HFFc6 (cell line): ENCODE measurements around the gene TTLL8. TPM values are rescaled to one million over a fixed set of nuclear protein-coding genes. Genes with fewer than 3 reads are reported as not detected.

ENCODE experiments used
- DNase-seq: peaks from one replicate; pipeline ENCODE4 v3.0.0-alpha.2; 2018
- H3K27ac Mint-ChIP-seq: 2 replicates; pipeline ENCODE4 v1.8.0; 2020; ENCODE audit warnings: mild to moderate bottlenecking, mixed read lengths
- H3K27me3 Mint-ChIP-seq: 2 replicates; pipeline ENCODE4 v1.8.0; 2021; ENCODE audit warnings: mild to moderate bottlenecking, moderate library complexity, mixed read lengths; ENCODE audit not compliant: insufficient read depth
- H3K36me3 Mint-ChIP-seq: 2 replicates; pipeline ENCODE4 v1.8.0; 2021; ENCODE audit warnings: low read depth, mixed read lengths
- H3K4me1 Mint-ChIP-seq: 2 replicates; pipeline ENCODE4 v1.8.0; 2020; ENCODE audit warnings: low read depth, mixed read lengths
- H3K4me3 Mint-ChIP-seq: 2 replicates; pipeline ENCODE4 v1.8.0; 2020; ENCODE audit warnings: mild to moderate bottlenecking, moderate library complexity, mixed read lengths
- H3K9me3 Mint-ChIP-seq: 2 replicates; pipeline ENCODE4 v1.8.0; 2020; ENCODE audit warnings: mild to moderate bottlenecking, mixed read lengths
- CTCF ChIP-seq: fragments of 200-600 bp; sonication (generic); IDR thresholded peaks from 2 replicates; pipeline ENCODE4 v1.5.0; 2021; ENCODE audit warnings: antibody characterized with exemption, mild to moderate bottlenecking
- total RNA-seq, 6 experiments: library from RNA; stranded (reverse); fragmentation: NEBNext Ultra II Directional; extraction: Animal tissue kit (Norgen Biotek cat#: 25700); gene quantifications; 2 replicates in 1 of 6; 3 replicates in 5 of 6; pipeline ENCODE4 v1.2.3, GENCODE V29; 2021

Gene TTLL8
- total RNA-seq, 6 experiments from 2014 or later = not detected

GRCh38 chr22:50051930-50052329 is 6.2 kb downstream of the TTLL8 start:
- peaks cover 26% of the 10 kb centered on the region for H3K27me3 Mint-ChIP-seq
- DNase-seq = no peak
- H3K4me3 Mint-ChIP-seq = no peak overlapping the region
- H3K27ac Mint-ChIP-seq = no peak overlapping the region
- peaks cover 6% of the 10 kb centered on the region for H3K36me3 Mint-ChIP-seq
- H3K4me1 Mint-ChIP-seq = no peaks in the 10 kb centered on the region
- peaks cover 20% of the 10 kb centered on the region for H3K9me3 Mint-ChIP-seq
- no peak for TF ChIP-seq CTCF

GRCh38 chr22:50049299-50050195 is 8.6 kb downstream of the TTLL8 start:
- H3K27ac Mint-ChIP-seq = no peak overlapping the region

GRCh38 chr22:50048836-50049235 is 9.3 kb downstream of the TTLL8 start:
- peaks cover 19% of the 10 kb centered on the region for H3K27me3 Mint-ChIP-seq
- no peak overlapping the region for H3K4me3 Mint-ChIP-seq
- H3K27ac Mint-ChIP-seq = no peak overlapping the region
- peaks cover 15% of the 10 kb centered on the region for H3K9me3 Mint-ChIP-seq
- peaks cover 3% of the 10 kb centered on the region for H3K36me3 Mint-ChIP-seq
- DNase-seq = no peak
- no peak for TF ChIP-seq CTCF
- H3K4me1 Mint-ChIP-seq = no peaks in the 10 kb centered on the region

More at GRCh38 chr22:50049299-50050195, 8.6 kb downstream of the TTLL8 start:
- TF ChIP-seq CTCF = no peak
- DNase-seq = no peak
- peaks cover 6% of the 10 kb centered on the region for H3K36me3 Mint-ChIP-seq
- no peaks in the 10 kb centered on the region for H3K4me1 Mint-ChIP-seq
- H3K9me3 Mint-ChIP-seq = peaks cover 20% of the 10 kb centered on the region
- H3K4me3 Mint-ChIP-seq = no peak overlapping the region
- peaks cover 16% of the 10 kb centered on the region for H3K27me3 Mint-ChIP-seq

GRCh38 chr22:50048061-50048765 is 9.9 kb downstream of the TTLL8 start:
- Mint-ChIP-seq H3K36me3 (no peaks in the 10 kb centered on the region), H3K4me1 (no peaks in the 10 kb centered on the region), H3K27me3 (peaks cover 18% of the 10 kb centered on the region), H3K9me3 (peaks cover 9% of the 10 kb centered on the region; the same call in 1 of the 2 replicates), H3K27ac (no peak overlapping the region), H3K4me3 (no peak overlapping the region)
- no peak for DNase-seq
- TF ChIP-seq CTCF = no peak

- TF ChIP-seq CTCF = no peak
- no peak overlapping the region for H3K4me3 Mint-ChIP-seq
- no peak for DNase-seq
- H3K9me3 Mint-ChIP-seq = peaks cover 7% of the 10 kb centered on the region; the same call in 1 of the 2 replicates
- no peaks in the 10 kb centered on the region for H3K4me1 Mint-ChIP-seq
- H3K27me3 Mint-ChIP-seq = peaks cover 25% of the 10 kb centered on the region
- no peak overlapping the region for H3K27ac Mint-ChIP-seq
- no peaks in the 10 kb centered on the region for H3K36me3 Mint-ChIP-seq
These were observed 10.8 kb downstream of the TTLL8 start for GRCh38 chr22:50047346-50047745.
